SK-N-SH (cell line): Measurements from ENCODE around the gene SARDH. TPM values are rescaled to one million over a fixed set of nuclear protein-coding genes. Genes with fewer than 3 reads are reported as not detected.

Source experiments
- CTCF ChIA-PET: fragments of 300-600, 350-600 bp; formaldehyde crosslinking; extraction: SDS; loops from one replicate; lab custom pipeline; 2021; lab: Yijun Ruan, JAX
- POLR2A ChIA-PET: fragments of 350-600 bp; sonication (Branson Sonifier 250); formaldehyde crosslinking; extraction: SDS; loops from one replicate; lab custom pipeline; 2020; ENCODE audit warnings: antibody characterized with exemption, inconsistent platforms; lab: Yijun Ruan, JAX
- DNase-seq: peaks from one replicate; pipeline ENCODE4 v3.0.0; 2012
- H2AFZ ChIP-seq: fragments of 200-600 bp; sonication (generic); 2 replicates; pipeline ENCODE4 v1.8.1; 2016; ENCODE audit warnings: antibody characterized with exemption, mild to moderate bottlenecking, low read depth
- H3F3A ChIP-seq: fragments of 200-600 bp; sonication (generic); replicated peaks from 2 replicates; pipeline ENCODE3; 2016; ENCODE audit warnings: antibody characterized with exemption, mild to moderate bottlenecking; ENCODE audit not compliant: insufficient read depth
- H3K27ac ChIP-seq, 2 experiments: fragments of 200-500 bp in 1 of 2; fragments of 200-600 bp in 1 of 2; sonication (Bioruptor generic) in 1 of 2; sonication (generic), shearing (Covaris generic) in 1 of 2; 2 replicates each; pipeline versions ENCODE4 v1.5.1 to v1.6.1; 2014 to 2016; ENCODE audit warnings: low read depth in 2 of 2, inconsistent platforms in 1 of 2, low read length in 1 of 2, mild to moderate bottlenecking in 1 of 2, mixed read lengths in 1 of 2
- H3K27me3 ChIP-seq: fragments of 200-600 bp; sonication (generic), shearing (Covaris generic); 2 replicates; pipeline ENCODE4 v1.6.1; 2016; ENCODE audit warnings: mixed run types; ENCODE audit not compliant: insufficient read depth
- H3K36me3 ChIP-seq, 2 experiments: fragments of 200-500 bp in 1 of 2; fragments of 200-600 bp in 1 of 2; sonication (Bioruptor generic) in 1 of 2; sonication (generic) in 1 of 2; replicated peaks in 1 of 2; 2 replicates each; pipeline versions ENCODE3 to v1.5.1; 2014 to 2016; ENCODE audit warnings: low read length in 1 of 2, mild to moderate bottlenecking in 1 of 2; ENCODE audit not compliant: insufficient read depth in 2 of 2, control insufficient read depth in 1 of 2
- H3K4me1 ChIP-seq, 2 experiments: fragments of 200-500 bp in 1 of 2; fragments of 200-600 bp in 1 of 2; sonication (Bioruptor generic) in 1 of 2; sonication (generic), shearing (Covaris generic) in 1 of 2; 2 replicates each; pipeline versions ENCODE4 v1.5.1 to v1.6.1; 2014 to 2016; ENCODE audit warnings: low read depth in 1 of 2, low read length in 1 of 2, mixed run types in 1 of 2; ENCODE audit not compliant: insufficient read depth in 2 of 2, control insufficient read depth in 1 of 2
- H3K4me2 ChIP-seq: fragments of 200-600 bp; sonication (generic), shearing (Covaris generic); 2 replicates; pipeline ENCODE4 v1.6.1; 2017; ENCODE audit warnings: mixed run types
- H3K4me3 ChIP-seq, 2 experiments: fragments of 200-500 bp in 1 of 2; fragments of 200-600 bp in 1 of 2; sonication (Bioruptor generic) in 1 of 2; sonication (generic), shearing (Covaris generic) in 1 of 2; 2 replicates each; pipeline versions ENCODE4 v1.5.1 to v1.8.1; 2014 to 2016; ENCODE audit warnings: low read depth in 2 of 2, inconsistent platforms in 1 of 2, low read length in 1 of 2, mild to moderate bottlenecking in 1 of 2, mixed read lengths in 1 of 2, moderate library complexity in 1 of 2
- H3K79me2 ChIP-seq: fragments of 200-600 bp; sonication (generic); 2 replicates; pipeline ENCODE4 v1.8.1; 2017; ENCODE audit warnings: mild to moderate bottlenecking; ENCODE audit not compliant: insufficient read depth
- H3K9ac ChIP-seq: fragments of 200-600 bp; sonication (generic); 2 replicates; pipeline ENCODE4 v1.6.1; 2017; ENCODE audit warnings: mixed run types
- H3K9me2 ChIP-seq: fragments of 200-600 bp; sonication (generic); 2 replicates; pipeline ENCODE4 v1.6.1; 2017; ENCODE audit warnings: mixed run types
- H3K9me3 ChIP-seq: fragments of 200-600 bp; sonication (generic); 2 replicates; pipeline ENCODE4 v1.6.1; 2017; ENCODE audit warnings: mixed run types, mild to moderate bottlenecking, moderate library complexity
- H4K20me1 ChIP-seq: fragments of 200-600 bp; sonication (generic); 2 replicates; pipeline ENCODE4 v1.6.1; 2017; ENCODE audit warnings: mild to moderate bottlenecking, mixed run types; ENCODE audit not compliant: insufficient read depth
- CHD2 ChIP-seq: fragments of 150-350 bp; IDR thresholded peaks from 2 replicates; pipeline ENCODE4 v1.6.1; 2018; ENCODE audit warnings: low read length; ENCODE audit not compliant: partially characterized antibody
- ELF1 ChIP-seq: IDR thresholded peaks from 2 replicates; pipeline ENCODE4 v1.4.0; 2012
- EP300 ChIP-seq, 2 experiments: IDR thresholded peaks; 2 replicates each; pipeline versions ENCODE4 v1.4.0 to v1.6.1; 2012; ENCODE audit warnings: borderline replicate concordance in 1 of 2, low read depth in 1 of 2, low read length in 1 of 2
- FOSL2 ChIP-seq: IDR thresholded peaks from 2 replicates; pipeline ENCODE4 v1.4.0; 2012; ENCODE audit warnings: low read depth, mild to moderate bottlenecking, moderate library complexity, borderline replicate concordance
- GABPA ChIP-seq: IDR thresholded peaks from 2 replicates; pipeline ENCODE4 v1.4.0; 2012; ENCODE audit warnings: low read depth, mild to moderate bottlenecking
- MEF2A ChIP-seq: IDR thresholded peaks from 2 replicates; pipeline ENCODE4 v1.4.0; 2012; ENCODE audit warnings: low read depth, borderline replicate concordance
- NFIC ChIP-seq: IDR thresholded peaks from 2 replicates; pipeline ENCODE4 v1.4.0; 2012; ENCODE audit warnings: borderline replicate concordance
- POLR2AphosphoS5 ChIP-seq: IDR thresholded peaks from 2 replicates; pipeline ENCODE4 v1.6.1; 2012; ENCODE audit warnings: low read depth, low read length
- RAD21 ChIP-seq: IDR thresholded peaks from 2 replicates; pipeline ENCODE4 v1.6.1; 2012; ENCODE audit warnings: mild to moderate bottlenecking, low read length
- RCOR1 ChIP-seq: fragments of 150-350 bp; IDR thresholded peaks from 2 replicates; pipeline ENCODE4 v1.6.1; 2017; ENCODE audit warnings: antibody characterized with exemption, low read length
- TCF12 ChIP-seq: IDR thresholded peaks from 2 replicates; pipeline ENCODE4 v1.4.0; 2012
- TEAD4 ChIP-seq: IDR thresholded peaks from 2 replicates; pipeline ENCODE4 v1.4.0; 2012; ENCODE audit warnings: mild to moderate bottlenecking, borderline replicate concordance; ENCODE audit not compliant: insufficient read depth
- WGBS: methylation state at CpG from one replicate; pipeline ENCODE4 v1.1.6; 2017; ENCODE audit warnings: low lambda C conversion rate; 5-methylcytosine and 5-hydroxymethylcytosine counted together
- polyA plus RNA-seq, 3 experiments: library from polyadenylated mRNA; depleted of rRNA; stranded (reverse); fragments of >200 nt; gene quantifications; 2 replicates each; pipeline ENCODE4 v1.2.3, GENCODE V29; 2012
- TF ChIP-seq, protein P1 (sequence below): fragments of 200-600 bp; sonication (generic); IDR thresholded peaks from 2 replicates; pipeline ENCODE4 v1.6.1; 2017; ENCODE audit warnings: antibody characterized with exemption, mild to moderate bottlenecking, moderate library complexity
- TF ChIP-seq, protein P2 (sequence below): IDR thresholded peaks from 2 replicates; pipeline ENCODE4 v1.4.0; 2012; ENCODE audit warnings: low read depth, borderline replicate concordance
- TF ChIP-seq, protein P3 (sequence below): fragments of 150-350 bp; IDR thresholded peaks from 2 replicates; pipeline ENCODE4 v1.6.1; 2017; ENCODE audit warnings: antibody characterized with exemption, low read length, low read depth, borderline replicate concordance
- TF ChIP-seq, protein P4 (sequence below): IDR thresholded peaks from 2 replicates; pipeline ENCODE4 v1.4.0; 2012; ENCODE audit warnings: low read depth, borderline replicate concordance

Gene SARDH
- polyA plus RNA-seq, 1 of the 3 experiments (the other 2 are of a cell fraction) = 5.9 TPM

DNA sequence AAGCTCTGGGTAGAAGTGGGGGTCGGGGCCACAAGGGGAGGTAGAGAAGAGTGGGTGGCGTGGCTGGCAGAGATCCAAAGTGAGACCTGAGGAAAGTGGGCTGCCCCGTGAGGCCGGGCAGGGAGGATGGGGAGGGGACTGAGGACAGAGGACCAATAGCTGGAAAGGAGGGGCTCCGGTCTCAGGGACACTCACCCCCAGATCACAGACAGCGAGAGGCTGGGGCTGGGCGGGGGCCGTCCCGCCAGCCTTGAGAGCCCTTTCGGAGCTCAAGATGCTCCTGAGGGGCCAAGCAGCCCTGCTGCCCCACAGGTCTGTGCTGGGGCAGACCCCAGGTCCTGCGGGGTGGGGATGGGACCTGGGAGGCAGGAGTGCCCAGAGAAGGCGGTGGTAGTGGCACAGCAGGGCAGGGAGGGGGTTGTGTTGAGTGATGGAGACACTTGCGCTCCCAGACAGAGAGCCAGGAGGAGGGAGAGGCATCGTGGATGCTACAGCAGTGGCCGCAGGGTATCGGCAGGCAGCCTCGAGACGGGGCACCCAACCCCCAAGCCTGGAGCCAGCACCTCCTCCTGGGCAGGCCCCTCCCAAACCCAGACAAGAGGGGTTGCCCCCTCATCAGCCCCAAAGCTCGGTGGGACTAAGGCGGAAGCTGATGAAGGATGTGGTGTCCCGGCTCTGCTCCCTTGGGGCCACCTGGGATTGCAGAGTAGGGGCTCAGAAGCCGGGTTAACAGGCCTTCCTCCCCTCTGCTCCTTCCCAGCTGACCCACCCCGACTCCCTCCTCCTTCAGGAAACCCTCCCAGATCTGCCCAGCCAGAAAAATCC lies 3.4 kb downstream of the SARDH start:
- no peaks in the 10 kb centered on the region for H3K79me2 ChIP-seq
- H3K4me3 ChIP-seq = no peak overlapping the region
- H3K27me3 ChIP-seq = no peaks in the 10 kb centered on the region
- no peak for TF ChIP-seq RCOR1
- TF ChIP-seq FOSL2 = no peak
- no peak for TF ChIP-seq NFIC
- no peak for TF ChIP-seq ELF1
- no peak for TF ChIP-seq TCF12
- TF ChIP-seq RAD21 = no peak
- no peak for TF ChIP-seq TEAD4
- TF ChIP-seq, protein P1, sequence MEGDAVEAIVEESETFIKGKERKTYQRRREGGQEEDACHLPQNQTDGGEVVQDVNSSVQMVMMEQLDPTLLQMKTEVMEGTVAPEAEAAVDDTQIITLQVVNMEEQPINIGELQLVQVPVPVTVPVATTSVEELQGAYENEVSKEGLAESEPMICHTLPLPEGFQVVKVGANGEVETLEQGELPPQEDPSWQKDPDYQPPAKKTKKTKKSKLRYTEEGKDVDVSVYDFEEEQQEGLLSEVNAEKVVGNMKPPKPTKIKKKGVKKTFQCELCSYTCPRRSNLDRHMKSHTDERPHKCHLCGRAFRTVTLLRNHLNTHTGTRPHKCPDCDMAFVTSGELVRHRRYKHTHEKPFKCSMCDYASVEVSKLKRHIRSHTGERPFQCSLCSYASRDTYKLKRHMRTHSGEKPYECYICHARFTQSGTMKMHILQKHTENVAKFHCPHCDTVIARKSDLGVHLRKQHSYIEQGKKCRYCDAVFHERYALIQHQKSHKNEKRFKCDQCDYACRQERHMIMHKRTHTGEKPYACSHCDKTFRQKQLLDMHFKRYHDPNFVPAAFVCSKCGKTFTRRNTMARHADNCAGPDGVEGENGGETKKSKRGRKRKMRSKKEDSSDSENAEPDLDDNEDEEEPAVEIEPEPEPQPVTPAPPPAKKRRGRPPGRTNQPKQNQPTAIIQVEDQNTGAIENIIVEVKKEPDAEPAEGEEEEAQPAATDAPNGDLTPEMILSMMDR = no peak
- TF ChIP-seq, all 33 proteins: peak for 0
- Histone ChIP-seq H3K27ac (no peak overlapping the region; a peak in 1 of 4 replicates), H3K36me3 (no peaks in the 10 kb centered on the region), H3K4me2 (no peak overlapping the region), H3F3A (no peaks in the 10 kb centered on the region), H3K9ac (no peak overlapping the region), H3K9me3 (no peaks in the 10 kb centered on the region), H4K20me1 (no peaks in the 10 kb centered on the region), H3K9me2 (no peaks in the 10 kb centered on the region), H2AFZ (no peak overlapping the region), H3K4me1 (peaks cover 3 to 31% of the 10 kb centered on the region in 2 experiments; a peak in 1 of 4 replicates)
- WGBS = 79% methylated on average over 10 of the region's 23 CpGs
- POLR2A ChIA-PET = no interaction called here
- CTCF ChIA-PET = interaction anchor here (1.0 to 8.7 kb wide), 4 partner anchors 8 to 260 kb away, joined by 5 to 52 read pairs (median 8); no protein-coding TSS in a partner anchor
- no peak for DNase-seq

DNA sequence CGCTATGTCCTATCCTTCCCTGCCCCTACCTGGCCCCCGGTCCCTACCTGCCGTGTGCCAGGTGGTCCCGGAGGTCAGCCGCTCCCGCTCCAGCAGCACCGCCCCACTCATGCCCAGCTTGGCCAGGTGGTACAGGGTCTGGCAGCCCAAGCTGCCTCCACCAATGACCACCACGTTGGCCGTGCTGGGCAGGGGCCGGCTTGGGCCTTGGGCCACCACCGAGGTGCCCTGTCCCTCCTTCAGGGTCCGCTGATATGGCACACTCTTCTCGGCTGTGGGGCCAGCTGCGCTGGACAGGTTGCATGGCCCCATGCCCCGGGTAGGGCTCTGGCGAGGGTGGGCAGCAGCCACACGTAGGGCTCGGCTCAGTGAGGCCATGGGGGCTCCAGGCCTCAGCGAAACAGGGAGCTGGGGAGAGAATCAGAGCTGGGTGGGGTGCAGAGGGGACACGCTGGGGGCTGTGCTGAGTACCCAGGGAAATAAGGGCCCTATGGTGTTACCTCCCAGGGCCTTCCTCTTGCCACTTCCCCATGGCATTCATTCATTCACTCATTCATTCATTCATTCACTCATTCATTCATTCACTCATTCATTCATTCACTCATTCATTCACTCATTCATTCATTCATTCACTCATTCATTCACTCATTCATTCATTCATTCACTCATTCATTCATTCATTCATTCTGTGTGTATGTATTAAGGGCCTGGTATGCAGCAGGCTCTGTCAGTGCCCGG lies 4.2 kb downstream of the SARDH start:
- no peaks in the 10 kb centered on the region for H3F3A ChIP-seq
- no peaks in the 10 kb centered on the region for H3K9me2 ChIP-seq
- no peak overlapping the region for H3K4me2 ChIP-seq
- DNase-seq = peak; percentile 63
- H3K4me3 ChIP-seq = no peak overlapping the region
- no peaks in the 10 kb centered on the region for H3K9me3 ChIP-seq
- peaks cover 3 to 23% of the 10 kb centered on the region in 2 experiments; a peak in 1 of 4 replicates for H3K4me1 ChIP-seq
- TF ChIP-seq, protein P2, sequence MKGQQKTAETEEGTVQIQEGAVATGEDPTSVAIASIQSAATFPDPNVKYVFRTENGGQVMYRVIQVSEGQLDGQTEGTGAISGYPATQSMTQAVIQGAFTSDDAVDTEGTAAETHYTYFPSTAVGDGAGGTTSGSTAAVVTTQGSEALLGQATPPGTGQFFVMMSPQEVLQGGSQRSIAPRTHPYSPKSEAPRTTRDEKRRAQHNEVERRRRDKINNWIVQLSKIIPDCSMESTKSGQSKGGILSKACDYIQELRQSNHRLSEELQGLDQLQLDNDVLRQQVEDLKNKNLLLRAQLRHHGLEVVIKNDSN = no peak
- no peak for TF ChIP-seq MEF2A
- TF ChIP-seq GABPA = no peak
- no peak for TF ChIP-seq POLR2AphosphoS5
- TF ChIP-seq TEAD4 = no peak
- TF ChIP-seq CHD2 = no peak
- TF ChIP-seq, protein P3, sequence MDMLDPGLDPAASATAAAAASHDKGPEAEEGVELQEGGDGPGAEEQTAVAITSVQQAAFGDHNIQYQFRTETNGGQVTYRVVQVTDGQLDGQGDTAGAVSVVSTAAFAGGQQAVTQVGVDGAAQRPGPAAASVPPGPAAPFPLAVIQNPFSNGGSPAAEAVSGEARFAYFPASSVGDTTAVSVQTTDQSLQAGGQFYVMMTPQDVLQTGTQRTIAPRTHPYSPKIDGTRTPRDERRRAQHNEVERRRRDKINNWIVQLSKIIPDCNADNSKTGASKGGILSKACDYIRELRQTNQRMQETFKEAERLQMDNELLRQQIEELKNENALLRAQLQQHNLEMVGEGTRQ = no peak
- TF ChIP-seq, protein P1 = no peak
- TF ChIP-seq NFIC = no peak
- TF ChIP-seq EP300 (IDR thresholded peaks at IDR 0.05; ENCODE audit: borderline replicate concordance in 1 of 2, low read depth in 1 of 2, low read length in 1 of 2) = no peak
- TF ChIP-seq, protein P4, sequence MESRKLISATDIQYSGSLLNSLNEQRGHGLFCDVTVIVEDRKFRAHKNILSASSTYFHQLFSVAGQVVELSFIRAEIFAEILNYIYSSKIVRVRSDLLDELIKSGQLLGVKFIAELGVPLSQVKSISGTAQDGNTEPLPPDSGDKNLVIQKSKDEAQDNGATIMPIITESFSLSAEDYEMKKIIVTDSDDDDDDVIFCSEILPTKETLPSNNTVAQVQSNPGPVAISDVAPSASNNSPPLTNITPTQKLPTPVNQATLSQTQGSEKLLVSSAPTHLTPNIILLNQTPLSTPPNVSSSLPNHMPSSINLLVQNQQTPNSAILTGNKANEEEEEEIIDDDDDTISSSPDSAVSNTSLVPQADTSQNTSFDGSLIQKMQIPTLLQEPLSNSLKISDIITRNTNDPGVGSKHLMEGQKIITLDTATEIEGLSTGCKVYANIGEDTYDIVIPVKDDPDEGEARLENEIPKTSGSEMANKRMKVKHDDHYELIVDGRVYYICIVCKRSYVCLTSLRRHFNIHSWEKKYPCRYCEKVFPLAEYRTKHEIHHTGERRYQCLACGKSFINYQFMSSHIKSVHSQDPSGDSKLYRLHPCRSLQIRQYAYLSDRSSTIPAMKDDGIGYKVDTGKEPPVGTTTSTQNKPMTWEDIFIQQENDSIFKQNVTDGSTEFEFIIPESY = no peak
- WGBS = 87% methylated on average over 13 of the region's 21 CpGs
- no peaks in the 10 kb centered on the region for H4K20me1 ChIP-seq
- no peak overlapping the region for H3K9ac ChIP-seq
- H3K27me3 ChIP-seq = no peaks in the 10 kb centered on the region
- H3K79me2 ChIP-seq = no peaks in the 10 kb centered on the region
- H2AFZ ChIP-seq = no peak overlapping the region
- POLR2A ChIA-PET = interaction anchor here (0.7 kb wide), 1 partner anchor 86 kb away, joined by 3 read pairs; no protein-coding TSS in a partner anchor
- H3K36me3 ChIP-seq = no peaks in the 10 kb centered on the region
- CTCF ChIA-PET = interaction anchor here (1.0 to 8.7 kb wide), 5 partner anchors 7 to 261 kb away, joined by 3 to 52 read pairs (median 7); no protein-coding TSS in a partner anchor
- no peak overlapping the region for H3K27ac ChIP-seq
